Immature natural killer cell (primary cell): ENCODE measurements around the gene NEURL1. TPM values are rescaled to one million over a fixed set of nuclear protein-coding genes. Genes with fewer than 3 reads are reported as not detected.

Experiments
- DNase-seq, 3 donors: peaks; one replicate each; pipeline ENCODE4 v3.0.0; 2022; ENCODE audit warnings: mixed read lengths in 1 of 3
- H3K27ac Mint-ChIP-seq, 6 donors: one replicate each; pipeline ENCODE4 v1.8.0; 2020; ENCODE audit warnings: mixed read lengths in 6 of 6, mild to moderate bottlenecking in 5 of 6, inconsistent platforms in 4 of 6, moderate library complexity in 3 of 6
- H3K27me3 Mint-ChIP-seq, 3 donors: one replicate each; pipeline ENCODE4 v1.8.0; 2020 to 2021; ENCODE audit warnings: low read depth in 3 of 3, mild to moderate bottlenecking in 3 of 3, mixed read lengths in 3 of 3, moderate library complexity in 3 of 3, inconsistent platforms in 1 of 3
- H3K36me3 Mint-ChIP-seq, 3 donors: one replicate each; pipeline ENCODE4 v1.8.0; 2020; ENCODE audit warnings: mixed read lengths in 3 of 3, inconsistent platforms in 2 of 3, mild to moderate bottlenecking in 2 of 3
- H3K4me1 Mint-ChIP-seq, 2 donors: one replicate each; pipeline ENCODE4 v1.8.0; 2020; ENCODE audit warnings: inconsistent platforms in 2 of 2, mild to moderate bottlenecking in 2 of 2, mixed read lengths in 2 of 2, moderate library complexity in 1 of 2
- H3K4me3 Mint-ChIP-seq, 5 donors: one replicate each; pipeline ENCODE4 v1.8.0; 2020; ENCODE audit warnings: mild to moderate bottlenecking in 5 of 5, mixed read lengths in 5 of 5, inconsistent platforms in 3 of 5, moderate library complexity in 3 of 5
- H3K9me3 Mint-ChIP-seq, 6 donors: one replicate each; pipeline ENCODE4 v1.8.0; 2020; ENCODE audit warnings: mild to moderate bottlenecking in 6 of 6, mixed read lengths in 6 of 6, inconsistent platforms in 4 of 6, moderate library complexity in 3 of 6
- polyA plus RNA-seq, 3 donors: library from polyadenylated mRNA; unstranded; fragments of 300-500 nt; fragmentation: Illumina TruSeq; gene quantifications; one replicate each; pipeline ENCODE4 v1.2.3, GENCODE V29; 2021

Gene NEURL1
- polyA plus RNA-seq, 3 donors from 2014 or later = 0.07 to 0.35 TPM; not detected in 1

DNA sequence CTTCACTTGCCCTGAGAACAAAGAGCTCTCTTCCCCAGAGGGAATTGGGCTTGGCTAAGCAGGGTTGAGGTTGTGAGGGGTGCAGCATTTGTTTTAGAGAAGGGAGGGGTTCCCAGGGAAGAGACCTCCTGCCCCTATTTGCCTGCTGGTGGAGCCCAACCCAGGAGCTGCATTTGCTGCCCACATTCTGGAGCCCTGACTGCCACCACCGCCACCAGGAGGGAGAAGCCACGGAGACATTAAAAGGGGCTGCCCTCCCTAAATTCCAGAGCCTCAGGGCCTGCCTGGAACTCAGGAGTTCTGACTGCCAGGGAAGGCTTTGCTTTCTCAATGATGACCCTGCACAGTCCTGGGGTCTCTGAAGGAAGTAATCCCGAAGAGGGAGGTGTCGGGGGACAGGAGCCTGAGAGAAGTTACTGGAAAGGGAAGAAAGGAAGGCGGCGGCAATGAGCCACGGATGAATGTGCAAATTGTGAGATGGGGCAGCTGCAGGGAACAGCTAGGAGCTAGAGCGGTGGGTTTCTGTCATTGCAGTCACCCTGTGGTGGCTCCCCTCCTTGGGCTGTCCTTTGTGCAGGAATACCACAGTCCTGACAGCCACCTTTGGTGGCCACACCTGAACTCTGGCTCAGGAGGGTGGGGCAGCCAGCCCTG lies 51.3 kb downstream of the NEURL1 start:
- no peak for DNase-seq
- H3K4me3 Mint-ChIP-seq = no peak overlapping the region
- no peak overlapping the region for H3K27ac Mint-ChIP-seq
- peaks cover 0 to 3% (median 2%) of the 10 kb centered on the region in 3 donors for H3K27me3 Mint-ChIP-seq
- no peaks in the 10 kb centered on the region for H3K36me3 Mint-ChIP-seq
- peaks cover 5 to 13% of the 10 kb centered on the region in 2 donors for H3K4me1 Mint-ChIP-seq
- H3K9me3 Mint-ChIP-seq = no peaks in the 10 kb centered on the region

DNA sequence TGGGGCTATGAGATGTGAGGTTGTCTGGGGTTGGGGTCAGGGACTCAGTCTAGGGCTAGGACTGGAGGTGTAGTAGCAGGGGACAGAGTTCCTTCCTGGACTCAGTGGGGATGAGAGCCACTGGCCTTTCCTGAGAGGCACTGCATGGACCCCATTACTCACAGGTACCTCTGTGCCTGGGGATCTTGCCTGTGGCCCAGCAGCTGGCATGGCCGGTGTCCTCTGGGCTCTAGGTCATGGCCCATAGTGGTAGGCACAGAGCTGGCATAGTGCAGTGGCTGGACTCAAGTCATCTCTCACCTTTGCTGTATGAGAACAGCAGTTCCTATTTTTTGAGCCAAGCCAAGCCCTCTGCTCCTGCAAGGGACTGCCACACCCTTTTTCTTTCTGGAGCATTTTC lies 51.9 kb downstream of the NEURL1 start:
- no peak for DNase-seq
- Mint-ChIP-seq H3K4me1 (peaks cover 5 to 13% of the 10 kb centered on the region in 2 donors), H3K4me3 (no peak overlapping the region), H3K36me3 (no peaks in the 10 kb centered on the region), H3K27ac (no peak overlapping the region), H3K9me3 (no peaks in the 10 kb centered on the region), H3K27me3 (peaks cover 2 to 3% (median 3%) of the 10 kb centered on the region in 3 donors)

DNA sequence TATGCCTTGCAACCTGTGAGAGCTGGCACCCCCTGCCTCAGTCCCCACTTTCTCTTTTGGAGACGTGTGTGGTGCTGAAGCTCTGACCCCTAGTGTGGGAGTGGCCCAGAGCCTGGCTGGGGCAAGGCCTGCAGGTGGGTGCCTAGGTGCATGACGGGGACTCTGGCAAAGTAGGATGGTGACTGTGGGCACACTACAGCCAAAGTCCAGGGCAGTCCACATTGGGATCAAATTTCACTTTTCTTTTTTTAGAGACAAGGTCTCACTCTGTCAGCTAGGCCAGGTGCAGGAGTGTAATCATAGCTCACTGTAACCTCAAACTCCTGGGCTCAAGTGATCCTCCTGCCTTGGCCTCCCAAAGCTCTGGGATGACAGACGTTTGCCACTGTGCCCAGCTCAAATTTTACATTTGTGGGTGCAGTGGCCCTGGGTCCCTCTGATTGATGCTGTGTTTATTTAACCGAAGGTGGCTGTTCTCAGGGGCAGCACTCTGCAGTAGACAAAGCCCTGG lies 52.3 kb downstream of the NEURL1 start:
- no peak overlapping the region for H3K4me3 Mint-ChIP-seq

DNA sequence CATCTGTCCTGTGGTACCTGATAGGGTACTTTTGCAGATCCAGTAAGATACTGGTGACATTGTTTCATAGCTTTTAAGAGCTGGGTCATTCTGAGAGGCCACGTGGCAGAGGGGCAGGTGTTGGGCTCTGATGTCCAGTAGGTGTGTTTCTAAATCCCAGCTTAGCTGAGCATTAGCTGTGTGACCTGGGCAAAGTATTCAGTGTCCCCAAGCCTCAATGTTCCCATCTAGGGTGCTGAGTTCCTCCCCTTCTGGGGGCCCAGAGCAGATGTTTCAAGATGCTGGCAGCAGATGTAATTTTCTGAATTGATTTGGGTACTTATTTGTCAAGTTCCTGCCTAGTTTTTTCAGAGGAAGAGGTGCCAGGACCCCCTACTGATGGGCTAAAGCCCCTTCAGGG lies 52.9 kb downstream of the NEURL1 start:
- Mint-ChIP-seq H3K4me1 (peaks cover 5 to 13% of the 10 kb centered on the region in 2 donors), H3K36me3 (no peaks in the 10 kb centered on the region), H3K4me3 (no peak overlapping the region), H3K27me3 (peaks cover 2 to 4% (median 3%) of the 10 kb centered on the region in 3 donors), H3K27ac (no peak overlapping the region), H3K9me3 (no peaks in the 10 kb centered on the region)
- DNase-seq = no peak

More for the DNA sequence above, 52.3 kb downstream of the NEURL1 start:
- Mint-ChIP-seq H3K36me3 (no peaks in the 10 kb centered on the region), H3K9me3 (no peaks in the 10 kb centered on the region), H3K4me1 (peaks cover 5 to 13% of the 10 kb centered on the region in 2 donors), H3K27me3 (peaks cover 2 to 4% (median 3%) of the 10 kb centered on the region in 3 donors), H3K27ac (no peak overlapping the region)
- DNase-seq = no peak

DNA sequence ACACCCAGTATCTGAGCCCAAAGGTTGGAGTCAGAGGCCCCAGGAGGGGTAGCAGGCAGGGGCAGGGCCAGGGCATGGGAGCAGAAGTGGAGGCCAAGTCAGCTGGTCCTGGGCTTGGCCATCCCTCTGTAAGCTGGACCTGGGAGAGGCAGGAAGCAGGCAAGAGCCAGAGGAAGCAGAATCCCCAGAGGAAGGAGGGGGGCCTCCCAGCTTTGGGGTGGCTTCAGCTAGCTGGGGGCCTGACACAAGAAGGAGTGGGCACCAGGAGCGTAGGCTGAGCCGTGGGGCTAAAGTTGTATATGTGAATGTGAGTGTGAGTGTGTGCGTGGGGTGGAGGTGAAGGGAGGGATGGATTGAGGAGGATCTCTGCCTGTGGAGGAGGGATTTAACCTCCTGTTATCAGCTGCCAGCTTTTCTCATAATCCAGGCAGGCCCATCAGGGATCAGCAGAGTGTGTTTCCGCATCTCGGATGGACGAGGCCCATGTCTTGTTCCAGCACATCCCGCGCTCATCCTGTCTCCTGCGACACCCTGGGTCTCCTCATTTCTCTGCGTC lies 54.0 kb downstream of the NEURL1 start:
- no peaks in the 10 kb centered on the region for H3K36me3 Mint-ChIP-seq
- no peak overlapping the region for H3K4me3 Mint-ChIP-seq
- peaks cover 2 to 8% (median 4%) of the 10 kb centered on the region in 3 donors for H3K27me3 Mint-ChIP-seq
- H3K27ac Mint-ChIP-seq = no peak overlapping the region
- H3K9me3 Mint-ChIP-seq = no peaks in the 10 kb centered on the region
- peaks cover 4 to 12% of the 10 kb centered on the region in 2 donors for H3K4me1 Mint-ChIP-seq
- DNase-seq = no peak

DNA sequence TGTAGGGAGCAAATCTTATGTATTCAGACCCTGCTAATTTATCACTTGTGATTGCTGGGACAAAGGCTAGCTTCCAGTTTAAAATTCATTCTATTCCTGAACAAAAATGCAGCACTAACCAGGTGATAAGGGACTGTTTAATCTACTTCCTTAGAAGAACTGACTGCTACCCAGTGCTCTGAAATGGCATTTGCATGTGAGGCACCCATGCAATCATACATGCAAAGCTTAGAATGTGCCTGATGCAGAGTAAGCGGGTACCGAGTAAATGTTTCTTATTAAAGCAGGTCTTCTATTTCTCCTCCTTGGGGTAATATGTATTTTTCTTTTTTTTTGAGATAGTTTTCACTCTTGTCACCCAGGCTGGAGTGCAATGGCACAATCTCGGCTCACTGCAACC lies 54.5 kb downstream of the NEURL1 start:
- no peak overlapping the region for H3K27ac Mint-ChIP-seq
- peaks cover 3 to 8% (median 6%) of the 10 kb centered on the region in 3 donors for H3K27me3 Mint-ChIP-seq
- H3K9me3 Mint-ChIP-seq = no peaks in the 10 kb centered on the region
- DNase-seq = no peak
- H3K4me1 Mint-ChIP-seq = peaks cover 0 to 7% of the 10 kb centered on the region in 2 donors
- no peak overlapping the region for H3K4me3 Mint-ChIP-seq
- H3K36me3 Mint-ChIP-seq = no peaks in the 10 kb centered on the region

DNA sequence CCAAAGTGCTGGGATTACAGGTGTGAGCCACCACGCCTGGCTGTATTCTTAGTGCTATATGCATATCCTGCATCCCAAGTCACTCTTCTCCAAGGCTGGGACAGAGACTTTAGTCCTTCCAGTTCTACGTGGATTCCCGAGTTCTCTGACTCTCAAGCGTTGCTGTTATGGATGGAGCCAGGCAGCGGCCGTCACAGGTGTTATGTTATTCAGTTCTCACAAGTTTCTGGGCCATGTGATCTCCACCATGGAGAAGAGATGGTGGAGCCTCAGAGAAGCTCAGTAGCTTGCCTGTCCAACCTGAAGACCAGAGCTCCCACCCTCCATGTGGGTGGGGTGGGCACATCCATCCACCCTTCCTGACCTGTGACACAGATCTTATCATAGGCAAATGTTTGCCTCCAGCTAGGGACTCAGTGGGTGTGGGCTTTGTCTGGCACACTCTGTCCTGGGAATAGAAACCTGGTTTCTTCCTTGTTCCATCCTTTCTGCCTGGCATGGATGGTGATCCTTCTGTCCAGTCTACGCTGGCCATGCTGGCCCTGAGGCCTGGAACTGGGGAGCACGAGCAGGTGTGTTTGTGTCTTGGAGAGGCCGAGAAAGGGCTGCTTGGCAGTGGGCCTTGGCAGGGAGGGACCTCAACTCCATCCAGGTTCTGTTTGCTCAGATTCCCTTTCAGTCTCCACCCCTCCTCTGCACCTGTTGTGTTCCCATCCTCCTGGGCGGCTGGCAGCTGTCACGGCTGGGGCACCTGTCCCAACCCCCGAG lies 55.3 kb downstream of the NEURL1 start:
- Mint-ChIP-seq H3K36me3 (no peaks in the 10 kb centered on the region), H3K4me3 (no peak overlapping the region), H3K9me3 (no peaks in the 10 kb centered on the region), H3K27ac (no peak overlapping the region), H3K4me1 (no peaks in the 10 kb centered on the region), H3K27me3 (peaks cover 4 to 11% (median 7%) of the 10 kb centered on the region in 3 donors)
- no peak for DNase-seq

DNA sequence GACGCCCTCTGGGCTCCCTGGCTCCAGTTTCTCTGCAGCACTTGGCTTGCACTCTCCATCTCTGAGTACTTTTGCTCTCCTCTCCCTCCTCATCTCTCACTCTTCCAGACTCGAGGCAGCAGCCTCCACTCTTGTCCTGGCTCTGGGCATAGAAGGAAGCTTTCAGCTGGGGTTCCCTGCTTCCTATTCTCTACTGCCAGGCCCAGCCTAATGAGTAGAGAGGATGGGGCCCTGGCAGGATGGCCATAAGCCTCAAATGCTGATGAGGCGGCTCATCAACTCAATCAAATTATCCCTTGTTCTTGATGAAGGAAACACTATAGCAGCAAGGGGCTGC lies 55.8 kb downstream of the NEURL1 start:
- Mint-ChIP-seq H3K36me3 (no peaks in the 10 kb centered on the region), H3K27ac (peak overlapping the region in 1 of 6 donors; percentile 50), H3K4me1 (peaks cover 0 to 3% of the 10 kb centered on the region in 2 donors), H3K4me3 (no peak overlapping the region), H3K27me3 (peaks cover 4 to 11% (median 10%) of the 10 kb centered on the region in 3 donors), H3K9me3 (no peaks in the 10 kb centered on the region)
- no peak for DNase-seq

DNA sequence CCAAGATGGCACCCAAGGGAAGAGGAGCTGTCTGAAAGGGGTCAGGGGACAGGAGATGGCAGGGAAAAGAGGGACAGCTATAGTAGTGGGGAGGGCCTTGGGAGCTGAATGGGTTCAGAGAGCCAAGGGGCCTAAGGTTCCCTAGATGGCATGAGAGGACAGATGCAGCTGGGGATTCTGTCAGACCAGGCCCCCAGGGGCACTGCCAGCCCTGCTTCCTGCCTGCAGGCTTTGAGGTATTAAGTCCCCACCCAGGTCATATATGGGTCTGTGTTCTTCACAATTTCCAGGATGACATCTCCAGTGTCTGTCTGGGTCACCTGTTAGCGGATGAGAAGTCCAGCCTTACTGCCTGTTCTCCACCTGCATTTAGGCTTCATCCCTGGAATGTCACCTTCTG lies 56.7 kb downstream of the NEURL1 start:
- Mint-ChIP-seq H3K27ac (no peak overlapping the region), H3K9me3 (no peaks in the 10 kb centered on the region), H3K4me1 (peaks cover 0 to 6% of the 10 kb centered on the region in 2 donors), H3K4me3 (no peak overlapping the region), H3K36me3 (no peaks in the 10 kb centered on the region), H3K27me3 (peaks cover 4 to 13% (median 11%) of the 10 kb centered on the region in 3 donors)
- DNase-seq = no peak

DNA sequence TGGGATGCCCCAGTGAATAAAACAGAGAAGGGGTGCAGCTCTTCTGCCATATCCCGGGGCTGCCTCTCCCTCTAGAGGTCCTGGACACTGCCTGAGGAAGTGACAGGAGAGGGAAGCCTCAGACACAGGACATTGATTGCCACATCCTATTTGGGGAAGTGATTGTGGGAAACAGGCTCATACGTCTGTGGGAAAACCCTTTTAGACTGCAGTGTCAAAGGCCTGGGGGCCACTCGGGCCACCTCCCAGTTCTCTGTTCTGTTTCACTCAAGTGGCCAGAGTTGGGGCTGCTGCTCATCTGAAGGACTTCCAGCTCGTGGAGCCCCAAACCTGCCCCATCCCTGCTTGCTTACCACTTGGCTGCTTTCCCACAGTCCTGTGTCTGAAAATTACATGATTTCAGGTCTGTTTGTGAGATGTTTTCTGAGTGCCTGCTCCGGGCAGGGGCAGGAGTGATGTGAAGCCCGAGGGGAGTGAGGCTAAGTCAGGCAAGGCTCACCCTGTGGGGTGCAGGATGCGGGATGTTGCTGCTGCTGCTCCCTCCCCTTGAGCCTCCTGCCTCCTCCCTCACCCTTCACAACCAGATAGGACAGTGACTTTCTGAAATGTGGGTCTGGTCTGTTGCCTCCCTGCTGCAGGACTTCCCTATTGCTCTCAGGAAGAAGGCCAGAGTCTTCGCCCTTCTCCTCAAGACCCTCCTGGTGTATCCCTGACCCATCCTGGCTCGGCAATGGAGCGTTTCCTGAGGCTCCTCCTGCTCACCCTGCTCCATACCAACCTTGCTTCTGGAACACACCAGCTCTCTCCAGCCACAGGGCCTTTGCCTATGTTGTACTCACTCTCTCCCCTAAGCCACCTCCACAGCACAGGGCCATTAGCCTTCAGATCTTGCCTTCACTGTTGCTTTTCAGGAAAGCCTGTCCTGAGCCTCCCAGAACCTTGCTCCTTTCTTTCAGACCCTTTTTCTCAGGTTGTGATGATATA lies 58.4 kb downstream of the NEURL1 start:
- DNase-seq = no peak
- H3K4me3 Mint-ChIP-seq = no peak overlapping the region
- H3K27me3 Mint-ChIP-seq = peaks cover 4 to 18% (median 11%) of the 10 kb centered on the region in 3 donors
- no peak overlapping the region for H3K27ac Mint-ChIP-seq
- no peaks in the 10 kb centered on the region for H3K36me3 Mint-ChIP-seq
- peaks cover 0 to 9% of the 10 kb centered on the region in 2 donors for H3K4me1 Mint-ChIP-seq
- no peaks in the 10 kb centered on the region for H3K9me3 Mint-ChIP-seq

DNA sequence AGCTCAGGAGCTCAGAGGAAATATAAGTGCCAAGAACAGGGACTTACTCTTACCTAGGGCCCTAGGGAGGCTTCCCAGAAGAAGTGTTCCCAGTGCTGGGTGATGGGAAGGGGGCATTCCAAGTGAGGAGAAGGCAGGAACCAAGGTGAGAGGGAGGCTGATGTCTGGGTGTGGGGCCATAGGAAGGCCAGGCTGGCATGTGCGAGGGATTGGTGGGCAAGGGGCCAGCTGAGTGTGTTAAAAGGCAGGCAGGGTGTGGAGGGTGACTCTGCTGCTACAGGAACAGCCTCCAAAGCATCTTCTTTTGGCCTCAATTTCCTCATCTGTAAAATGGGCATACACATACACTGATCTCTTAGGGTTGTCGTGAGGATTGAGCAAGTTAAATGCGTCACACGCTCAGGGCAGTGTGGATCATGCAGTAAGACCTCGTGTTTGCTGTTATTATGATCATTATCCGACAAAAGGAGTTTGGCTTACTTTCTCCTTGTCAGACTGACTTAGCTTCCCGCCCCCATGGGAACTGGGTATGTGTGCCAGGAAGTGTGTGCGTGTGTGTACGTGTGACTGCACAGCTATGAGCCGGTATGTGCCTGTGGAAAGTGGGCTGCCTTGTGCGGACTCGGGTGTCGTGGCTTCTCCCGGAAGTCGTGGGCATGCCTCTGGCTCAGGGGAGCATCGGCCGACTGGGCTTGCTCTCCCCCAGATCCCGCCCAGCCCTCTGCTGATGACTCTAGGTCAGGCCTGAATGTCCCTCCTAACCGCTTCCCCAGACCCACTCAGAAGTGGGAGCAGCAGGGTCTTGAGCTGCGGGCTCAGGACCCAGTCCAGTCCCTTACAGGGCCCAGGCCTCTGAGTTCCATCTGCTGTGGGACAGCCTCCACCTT lies 59.6 kb downstream of the NEURL1 start:
- H3K36me3 Mint-ChIP-seq = no peaks in the 10 kb centered on the region
- H3K4me1 Mint-ChIP-seq = peaks cover 0 to 9% of the 10 kb centered on the region in 2 donors
- no peak overlapping the region for H3K4me3 Mint-ChIP-seq
- peaks cover 4 to 17% (median 13%) of the 10 kb centered on the region in 3 donors for H3K27me3 Mint-ChIP-seq
- H3K27ac Mint-ChIP-seq = no peak overlapping the region
- no peaks in the 10 kb centered on the region for H3K9me3 Mint-ChIP-seq
- no peak for DNase-seq

DNA sequence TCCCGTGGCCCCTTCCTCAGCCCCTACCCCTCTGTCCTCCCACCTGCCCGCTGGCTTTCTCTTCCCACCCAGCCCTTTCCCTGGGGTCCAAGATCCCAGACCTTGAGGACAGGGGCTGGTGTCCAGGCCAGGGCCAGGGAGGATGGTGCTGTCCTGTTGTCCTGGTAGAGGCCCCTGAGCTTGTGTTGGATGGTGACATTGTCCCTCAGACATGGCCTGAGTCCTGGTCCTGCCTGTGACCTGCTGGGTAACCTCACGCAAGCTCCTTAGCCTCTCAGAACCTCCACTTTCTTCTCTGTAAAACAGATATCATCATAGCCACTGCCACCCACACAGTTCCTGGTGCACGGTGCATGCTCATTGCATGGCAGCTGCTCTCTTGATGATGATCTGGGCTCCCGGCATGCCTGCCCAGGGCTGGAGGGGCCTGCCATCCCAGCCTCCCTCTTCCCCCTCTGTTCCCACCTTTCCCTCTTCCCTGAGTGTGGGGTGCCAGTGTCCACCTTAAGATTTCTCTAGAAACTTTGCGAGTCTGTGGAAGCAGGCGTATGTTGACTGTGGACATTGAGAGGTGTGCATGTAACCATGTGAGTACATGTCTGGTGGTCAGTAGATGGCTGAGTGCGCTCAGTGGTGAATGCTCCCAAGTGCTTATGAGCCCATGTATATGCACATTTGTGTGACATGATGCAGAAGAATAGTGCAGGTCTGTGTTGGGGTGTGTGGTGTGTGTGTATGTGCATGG lies 60.4 kb downstream of the NEURL1 start:
- no peak overlapping the region for H3K27ac Mint-ChIP-seq
- peaks cover 0 to 9% of the 10 kb centered on the region in 2 donors for H3K4me1 Mint-ChIP-seq
- H3K27me3 Mint-ChIP-seq = peaks cover 6 to 18% (median 13%) of the 10 kb centered on the region in 3 donors
- no peaks in the 10 kb centered on the region for H3K9me3 Mint-ChIP-seq
- H3K4me3 Mint-ChIP-seq = peak overlapping the region; percentile 6 to 58 (median 43)
- no peaks in the 10 kb centered on the region for H3K36me3 Mint-ChIP-seq
- no peak for DNase-seq
